HepG2 (cell line): ENCODE results near the gene CSRP3. TPM values are rescaled to one million over a fixed set of nuclear protein-coding genes. Genes with fewer than 3 reads are reported as not detected.

Source experiments
- ATAC-seq: fragments of 200-7000 bp; cut with Tn5 transposase; 3 replicates; pipeline ENCODE4 v1.9.1; 2020; ENCODE audit warnings: mild to moderate bottlenecking, moderate library complexity
- BruUV-seq: library from RNA; stranded (reverse); fragments of 400-500 nt; replicated peaks from 2 replicates; lab custom pipeline; 2021; lab: Mats Ljungman, UMichigan
- CTCF ChIA-PET: fragments of 300-600 bp; formaldehyde crosslinking; extraction: SDS; loops from one replicate; lab custom pipeline; 2021; ENCODE audit warnings: low total read pairs, inconsistent platforms, low intra/inter-chr PET ratio; lab: Yijun Ruan, JAX
- POLR2A ChIA-PET: fragments of 350-600 bp; sonication (Branson Sonifier 250); formaldehyde crosslinking; loops from one replicate; lab custom pipeline; 2020; ENCODE audit warnings: antibody characterized with exemption, inconsistent platforms; lab: Yijun Ruan, JAX
- DNase-seq: peaks from one replicate; pipeline ENCODE4 v3.0.0-alpha.2; 2015; ENCODE audit warnings: low spot score
- FAIRE-seq: peaks from 3 replicates; lab custom pipeline; 2011; peaks lifted over from hg19 to GRCh38; lab: Jason Lieb, UNC
- H2AFZ ChIP-seq: one replicate; pipeline ENCODE4 v1.6.1; 2011; ENCODE audit warnings: low read length, inconsistent platforms
- H3K27ac ChIP-seq: fragments of 300-600 bp; 3 replicates; pipeline ENCODE4 v1.8.0; 2011; ENCODE audit warnings: mixed run types, mild to moderate bottlenecking, mixed read lengths, low read length, inconsistent platforms; ENCODE audit not compliant: insufficient read depth; ENCODE audit errors: extremely low read length
- H3K27me3 ChIP-seq, 2 experiments: fragments of 200-600 bp in 1 of 2; 2 replicates in 1 of 2; 3 replicates in 1 of 2; pipeline versions ENCODE4 v1.6.0 to v1.8.0; 2011; ENCODE audit warnings: low read length in 2 of 2, mild to moderate bottlenecking in 2 of 2, moderate library complexity in 2 of 2, inconsistent platforms in 1 of 2; ENCODE audit not compliant: insufficient read depth in 2 of 2, control insufficient read depth in 1 of 2
- H3K36me3 ChIP-seq, 2 experiments: fragments of 200-600 bp in 1 of 2; replicated peaks in 1 of 2; 2 replicates in 1 of 2; 3 replicates in 1 of 2; pipeline versions ENCODE4 v1.5.1 to v1.8.0; 2011; ENCODE audit warnings: low read length in 2 of 2, inconsistent platforms in 1 of 2; ENCODE audit not compliant: insufficient read depth in 2 of 2, control insufficient read depth in 1 of 2
- H3K4me1 ChIP-seq: 2 replicates; pipeline ENCODE4 v1.5.1; 2012; ENCODE audit warnings: low read length, inconsistent platforms; ENCODE audit not compliant: insufficient read depth
- H3K4me2 ChIP-seq: 2 replicates; pipeline ENCODE4 v1.6.0; 2011; ENCODE audit warnings: low read depth, low read length, inconsistent platforms
- H3K4me3 ChIP-seq, 3 experiments: fragments of 200-600 bp in 1 of 3; sonication (generic), shearing (Covaris generic) in 1 of 3; replicated peaks in 1 of 3; 2 replicates each; pipeline ENCODE4 v1.5.1; 2011 to 2016; ENCODE audit warnings: low read length in 3 of 3, inconsistent platforms in 2 of 3, low read depth in 2 of 3, mild to moderate bottlenecking in 2 of 3, control low read depth in 1 of 3, mixed read lengths in 1 of 3; ENCODE audit not compliant: insufficient read depth in 1 of 3
- H3K79me2 ChIP-seq: one replicate; pipeline ENCODE4 v1.6.1; 2011; ENCODE audit warnings: low read length, inconsistent platforms; ENCODE audit not compliant: insufficient read depth
- H3K9ac ChIP-seq: 2 replicates; pipeline ENCODE4 v1.6.0; 2011; ENCODE audit warnings: mild to moderate bottlenecking, low read depth, low read length, inconsistent platforms; ENCODE audit not compliant: insufficient read depth
- H3K9me3 ChIP-seq: 2 replicates; pipeline ENCODE4 v1.5.1; 2012; ENCODE audit warnings: mild to moderate bottlenecking, low read length
- H4K20me1 ChIP-seq: 2 replicates; pipeline ENCODE4 v1.6.0; 2011; ENCODE audit warnings: inconsistent platforms, mild to moderate bottlenecking, low read length, moderate library complexity; ENCODE audit not compliant: insufficient read depth
- ERF ChIP-seq: IDR thresholded peaks from 2 replicates; pipeline ENCODE4 v1.6.1; 2018; ENCODE audit warnings: missing biosample characterization, missing genetic modification reagents
- FOXK1 ChIP-seq: sonication (generic); formaldehyde crosslinking; IDR thresholded peaks from 2 replicates; pipeline ENCODE4 v1.4.0; 2020; ENCODE audit warnings: low read depth, missing genetic modification reagents, borderline replicate concordance
- FOXO1 ChIP-seq: sonication (generic); formaldehyde crosslinking; IDR thresholded peaks from 2 replicates; pipeline ENCODE4 v1.4.0; 2020; ENCODE audit warnings: missing genetic modification reagents
- MYNN ChIP-seq: sonication (generic); formaldehyde crosslinking; IDR thresholded peaks from 2 replicates; pipeline ENCODE4 v1.4.0; 2020; ENCODE audit warnings: mild to moderate bottlenecking, low read depth, missing genetic modification reagents
- TAF1 ChIP-seq: sonication (generic); formaldehyde crosslinking; IDR thresholded peaks from 2 replicates; pipeline ENCODE4 v1.4.0; 2020; ENCODE audit warnings: missing genetic modification reagents
- U2AF1 ChIP-seq: fragments of 200-400 bp; formaldehyde crosslinking; optimal IDR thresholded peaks from 2 replicates; pipeline ENCODE3; 2017; ENCODE audit warnings: mild to moderate bottlenecking, low read depth, low read length
- YEATS2 ChIP-seq: sonication (generic); formaldehyde crosslinking; IDR thresholded peaks from 2 replicates; pipeline ENCODE4 v1.4.0; 2020; ENCODE audit warnings: missing genetic modification reagents, borderline replicate concordance
- ZKSCAN5 ChIP-seq: sonication (generic); formaldehyde crosslinking; IDR thresholded peaks from 2 replicates; pipeline ENCODE4 v1.5.1; 2020; ENCODE audit warnings: mild to moderate bottlenecking, missing genetic modification reagents
- ZNF780A ChIP-seq: sonication (generic); formaldehyde crosslinking; IDR thresholded peaks from 2 replicates; pipeline ENCODE4 v1.8.0; 2022; ENCODE audit warnings: mild to moderate bottlenecking, missing genetic modification reagents, moderate library complexity
- WGBS: methylation state at CpG from one replicate; pipeline ENCODE4 v1.1.6; 2017; ENCODE audit warnings: low lambda C conversion rate; 5-methylcytosine and 5-hydroxymethylcytosine counted together
- in situ Hi-C: cut with HindIII; loops from 2 replicates; pipeline ENCODE4 v1.10.0; 2017; ENCODE audit warnings: low pct_unique_long_range_greater_than_20kb; ENCODE audit not compliant: extremely low pct_ligation_motif_present
- intact Hi-C: fragments of 100-400 bp; cut with micrococcal nuclease; formaldehyde crosslinking; loops from one replicate; pipeline ENCODE4 v1.10.0; 2022; ENCODE audit not compliant: unreplicated experiment
- polyA plus RNA-seq, 8 experiments: library from polyadenylated mRNA; depleted of rRNA in 3 of 8; stranded (reverse) in 7 of 8; unstranded in 1 of 8; fragments of >200 nt; fragmentation: Illumina TruSeq in 4 of 8; extraction: Trizol in 4 of 8; gene quantifications; 2 replicates each; pipeline versions ENCODE4 v1.2.1 to v1.2.3, GENCODE V29; 2011 to 2016; ENCODE audit warnings: low read depth in 4 of 8, missing spikeins in 1 of 8, mixed read lengths in 1 of 8; ENCODE audit not compliant: insufficient read depth in 1 of 8
- total RNA-seq, 5 experiments: library from RNA; depleted of rRNA; stranded (reverse); fragments of >200 nt; fragmentation: Illumina TruSeq; extraction: Trizol; gene quantifications; 2 replicates each; pipeline ENCODE4 v1.2.3, GENCODE V29; 2016; ENCODE audit warnings: low read depth in 1 of 5
- TF ChIP-seq, protein P1 (sequence below): sonication (generic); formaldehyde crosslinking; IDR thresholded peaks from 2 replicates; pipeline ENCODE4 v1.8.1; 2023; ENCODE audit warnings: missing genetic modification reagents, inconsistent platforms, borderline replicate concordance
- TF ChIP-seq, protein P2 (sequence below): sonication (generic); formaldehyde crosslinking; IDR thresholded peaks from 2 replicates; pipeline ENCODE4 v1.4.0; 2020; ENCODE audit warnings: missing genetic modification reagents
- TF ChIP-seq, protein P3 (sequence below): sonication (generic); formaldehyde crosslinking; IDR thresholded peaks from 2 replicates; pipeline ENCODE4 v1.4.0; 2020; ENCODE audit warnings: missing genetic modification reagents, low read depth, mild to moderate bottlenecking, borderline replicate concordance
- TF ChIP-seq, protein P4 (sequence below): sonication (generic); formaldehyde crosslinking; IDR thresholded peaks from 2 replicates; pipeline ENCODE4 v1.4.0; 2020; ENCODE audit warnings: missing genetic modification reagents
- TF ChIP-seq, protein P5 (sequence below): IDR thresholded peaks from 2 replicates; pipeline ENCODE4 v1.6.1; 2016

The CSRP3 gene
- total and polyA plus RNA-seq, 2 of the 13 experiments (the other 11 are each of a cell fraction or from before 2014, with no cell fraction given), result not detected

DNA sequence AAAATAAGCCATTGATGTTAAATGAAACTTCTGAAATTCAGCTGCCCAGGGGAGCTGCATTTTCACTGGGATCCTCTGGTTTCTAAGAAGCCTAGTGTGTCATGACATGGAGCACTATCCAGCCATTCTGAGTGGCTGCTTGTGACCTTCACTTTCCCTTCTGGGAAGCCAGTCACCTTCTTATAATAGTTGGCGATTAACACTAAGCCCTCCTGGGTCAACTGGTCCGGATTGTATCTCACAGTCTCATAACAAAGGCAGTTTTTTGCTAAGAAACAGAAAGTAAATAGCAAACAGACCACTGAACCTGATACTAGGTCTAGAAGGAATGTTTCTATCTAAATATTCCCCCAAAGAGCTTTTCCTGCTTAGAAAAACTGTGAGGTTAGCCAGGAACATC is 7.9 kb downstream of the CSRP3 start:
- TF ChIP-seq FOXO1 (CRISPR knock-in tag) (no peak), YEATS2 (no peak), ZKSCAN5 (no peak), MYNN (CRISPR knock-in tag) (no peak), FOXK1 (CRISPR knock-in tag) (no peak), TAF1 (no peak), ZNF780A (CRISPR knock-in tag) (no peak), U2AF1 (no peak), ERF (CRISPR knock-in tag) (no peak)
- TF ChIP-seq, protein P1, sequence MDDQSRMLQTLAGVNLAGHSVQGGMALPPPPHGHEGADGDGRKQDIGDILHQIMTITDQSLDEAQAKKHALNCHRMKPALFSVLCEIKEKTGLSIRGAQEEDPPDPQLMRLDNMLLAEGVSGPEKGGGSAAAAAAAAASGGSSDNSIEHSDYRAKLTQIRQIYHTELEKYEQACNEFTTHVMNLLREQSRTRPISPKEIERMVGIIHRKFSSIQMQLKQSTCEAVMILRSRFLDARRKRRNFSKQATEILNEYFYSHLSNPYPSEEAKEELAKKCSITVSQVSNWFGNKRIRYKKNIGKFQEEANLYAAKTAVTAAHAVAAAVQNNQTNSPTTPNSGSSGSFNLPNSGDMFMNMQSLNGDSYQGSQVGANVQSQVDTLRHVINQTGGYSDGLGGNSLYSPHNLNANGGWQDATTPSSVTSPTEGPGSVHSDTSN (CRISPR knock-in tag), result no peak
- TF ChIP-seq, protein P2, sequence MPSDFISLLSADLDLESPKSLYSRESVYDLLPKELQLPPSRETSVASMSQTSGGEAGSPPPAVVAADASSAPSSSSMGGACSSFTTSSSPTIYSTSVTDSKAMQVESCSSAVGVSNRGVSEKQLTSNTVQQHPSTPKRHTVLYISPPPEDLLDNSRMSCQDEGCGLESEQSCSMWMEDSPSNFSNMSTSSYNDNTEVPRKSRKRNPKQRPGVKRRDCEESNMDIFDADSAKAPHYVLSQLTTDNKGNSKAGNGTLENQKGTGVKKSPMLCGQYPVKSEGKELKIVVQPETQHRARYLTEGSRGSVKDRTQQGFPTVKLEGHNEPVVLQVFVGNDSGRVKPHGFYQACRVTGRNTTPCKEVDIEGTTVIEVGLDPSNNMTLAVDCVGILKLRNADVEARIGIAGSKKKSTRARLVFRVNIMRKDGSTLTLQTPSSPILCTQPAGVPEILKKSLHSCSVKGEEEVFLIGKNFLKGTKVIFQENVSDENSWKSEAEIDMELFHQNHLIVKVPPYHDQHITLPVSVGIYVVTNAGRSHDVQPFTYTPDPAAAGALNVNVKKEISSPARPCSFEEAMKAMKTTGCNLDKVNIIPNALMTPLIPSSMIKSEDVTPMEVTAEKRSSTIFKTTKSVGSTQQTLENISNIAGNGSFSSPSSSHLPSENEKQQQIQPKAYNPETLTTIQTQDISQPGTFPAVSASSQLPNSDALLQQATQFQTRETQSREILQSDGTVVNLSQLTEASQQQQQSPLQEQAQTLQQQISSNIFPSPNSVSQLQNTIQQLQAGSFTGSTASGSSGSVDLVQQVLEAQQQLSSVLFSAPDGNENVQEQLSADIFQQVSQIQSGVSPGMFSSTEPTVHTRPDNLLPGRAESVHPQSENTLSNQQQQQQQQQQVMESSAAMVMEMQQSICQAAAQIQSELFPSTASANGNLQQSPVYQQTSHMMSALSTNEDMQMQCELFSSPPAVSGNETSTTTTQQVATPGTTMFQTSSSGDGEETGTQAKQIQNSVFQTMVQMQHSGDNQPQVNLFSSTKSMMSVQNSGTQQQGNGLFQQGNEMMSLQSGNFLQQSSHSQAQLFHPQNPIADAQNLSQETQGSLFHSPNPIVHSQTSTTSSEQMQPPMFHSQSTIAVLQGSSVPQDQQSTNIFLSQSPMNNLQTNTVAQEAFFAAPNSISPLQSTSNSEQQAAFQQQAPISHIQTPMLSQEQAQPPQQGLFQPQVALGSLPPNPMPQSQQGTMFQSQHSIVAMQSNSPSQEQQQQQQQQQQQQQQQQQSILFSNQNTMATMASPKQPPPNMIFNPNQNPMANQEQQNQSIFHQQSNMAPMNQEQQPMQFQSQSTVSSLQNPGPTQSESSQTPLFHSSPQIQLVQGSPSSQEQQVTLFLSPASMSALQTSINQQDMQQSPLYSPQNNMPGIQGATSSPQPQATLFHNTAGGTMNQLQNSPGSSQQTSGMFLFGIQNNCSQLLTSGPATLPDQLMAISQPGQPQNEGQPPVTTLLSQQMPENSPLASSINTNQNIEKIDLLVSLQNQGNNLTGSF (CRISPR knock-in tag), result no peak
- TF ChIP-seq, protein P3, sequence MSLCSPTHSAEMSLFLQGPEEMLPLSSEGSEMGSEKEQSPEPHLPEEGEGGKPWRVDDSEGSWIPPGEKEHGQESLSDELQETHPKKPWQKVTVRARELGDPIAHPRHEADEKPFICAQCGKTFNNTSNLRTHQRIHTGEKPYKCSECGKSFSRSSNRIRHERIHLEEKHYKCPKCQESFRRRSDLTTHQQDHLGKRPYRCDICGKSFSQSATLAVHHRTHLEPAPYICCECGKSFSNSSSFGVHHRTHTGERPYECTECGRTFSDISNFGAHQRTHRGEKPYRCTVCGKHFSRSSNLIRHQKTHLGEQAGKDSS (CRISPR knock-in tag), result no peak
- TF ChIP-seq, protein P4, sequence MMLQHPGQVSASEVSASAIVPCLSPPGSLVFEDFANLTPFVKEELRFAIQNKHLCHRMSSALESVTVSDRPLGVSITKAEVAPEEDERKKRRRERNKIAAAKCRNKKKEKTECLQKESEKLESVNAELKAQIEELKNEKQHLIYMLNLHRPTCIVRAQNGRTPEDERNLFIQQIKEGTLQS (CRISPR knock-in tag), result no peak
- TF ChIP-seq, protein P5, sequence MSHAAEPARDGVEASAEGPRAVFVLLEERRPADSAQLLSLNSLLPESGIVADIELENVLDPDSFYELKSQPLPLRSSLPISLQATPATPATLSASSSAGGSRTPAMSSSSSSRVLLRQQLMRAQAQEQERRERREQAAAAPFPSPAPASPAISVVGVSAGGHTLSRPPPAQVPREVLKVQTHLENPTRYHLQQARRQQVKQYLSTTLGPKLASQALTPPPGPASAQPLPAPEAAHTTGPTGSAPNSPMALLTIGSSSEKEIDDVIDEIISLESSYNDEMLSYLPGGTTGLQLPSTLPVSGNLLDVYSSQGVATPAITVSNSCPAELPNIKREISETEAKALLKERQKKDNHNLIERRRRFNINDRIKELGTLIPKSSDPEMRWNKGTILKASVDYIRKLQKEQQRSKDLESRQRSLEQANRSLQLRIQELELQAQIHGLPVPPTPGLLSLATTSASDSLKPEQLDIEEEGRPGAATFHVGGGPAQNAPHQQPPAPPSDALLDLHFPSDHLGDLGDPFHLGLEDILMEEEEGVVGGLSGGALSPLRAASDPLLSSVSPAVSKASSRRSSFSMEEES (CRISPR knock-in tag), result no peak
- no TSS peak for BruUV-seq
- Histone ChIP-seq H3K36me3 (no peaks in the 10 kb centered on the region), H3K9ac (no peak overlapping the region), H4K20me1 (no peaks in the 10 kb centered on the region), H3K9me3 (no peaks in the 10 kb centered on the region), H3K4me1 (peaks cover 9% of the 10 kb centered on the region), H3K27me3 (0 out of 5 replicates have a peak, but pooled peaks cover 0 to 2% of the 10 kb centered on the region in 2 experiments), H3K4me3 (no peak overlapping the region), H3K4me2 (no peak overlapping the region), H3K79me2 (no peaks in the 10 kb centered on the region), H3K27ac (no peak overlapping the region), H2AFZ (no peak overlapping the region)
- CTCF ChIA-PET, result no interaction called here
- in situ Hi-C loops, result no loop called here
- ATAC-seq, result no peak
- POLR2A ChIA-PET, result no interaction called here
- intact Hi-C loops, result no loop called here
- no peak for DNase-seq
- WGBS, result 7% methylated on average over 2 of the region's 2 CpGs
- no peak for FAIRE-seq
